Activated naive CD8-positive, alpha-beta T cell treated with anti-CD3 and anti-CD28 coated beads, Interleukin-2, amount 10 ng/mL, durations not matched to agents 7 days and 5 days (primary cell): ENCODE data around the gene TUBG2. TPM values are rescaled to one million over a fixed set of nuclear protein-coding genes. Genes with fewer than 3 reads are reported as not detected.
A peak's percentile ranks its signal among the peaks of the same experiment; 100 is the strongest.

Experiments used
- ATAC-seq: fragments of 150-1000 bp; cut with Tn5 transposase; one replicate; pipeline ENCODE4 v1.10.0; 2021; ENCODE audit warnings: low read depth, moderate library complexity
- POLR2A ChIA-PET: fragments of 350-600 bp; sonication (Branson Sonifier 250); formaldehyde crosslinking; loops from one replicate; lab custom pipeline; 2021; ENCODE audit warnings: antibody characterized with exemption; lab: Charles Lee
- DNase-seq: peaks from one replicate; pipeline ENCODE4 v3.0.0; 2021
- H3K27ac Mint-ChIP-seq: one replicate; pipeline ENCODE4 v1.8.0; 2022; ENCODE audit warnings: mild to moderate bottlenecking, mixed read lengths
- H3K27me3 Mint-ChIP-seq: one replicate; pipeline ENCODE4 v1.8.0; 2022; ENCODE audit warnings: mild to moderate bottlenecking, moderate library complexity, mixed read lengths
- H3K36me3 Mint-ChIP-seq: one replicate; pipeline ENCODE4 v1.8.0; 2021; ENCODE audit warnings: mild to moderate bottlenecking, mixed read lengths
- H3K4me1 Mint-ChIP-seq: one replicate; pipeline ENCODE4 v1.8.0; 2021; ENCODE audit warnings: mixed read lengths
- H3K4me3 Mint-ChIP-seq: one replicate; pipeline ENCODE4 v1.8.0; 2022; ENCODE audit warnings: mild to moderate bottlenecking, moderate library complexity, mixed read lengths
- H3K9me3 Mint-ChIP-seq: one replicate; pipeline ENCODE4 v1.8.0; 2021; ENCODE audit warnings: mixed read lengths
- total RNA-seq, 2 experiments: library from RNA; stranded (reverse); gene quantifications; one replicate each; pipeline ENCODE4 v1.2.3, GENCODE V29; 2021

TUBG2 gene
- total RNA-seq, 2 experiments from 2014 or later, result 17.0 to 19.2 TPM

GRCh38 chr17:42675965-42676423 is 16.9 kb downstream of the TUBG2 start:
- H3K9me3 Mint-ChIP-seq, result no peaks in the 10 kb centered on the region
- peaks cover 38% of the 10 kb centered on the region for H3K4me1 Mint-ChIP-seq
- H3K27ac Mint-ChIP-seq, result no peak overlapping the region
- DNase-seq (peak; percentile 64), ATAC-seq (no peak)
- peaks cover 44% of the 10 kb centered on the region for H3K27me3 Mint-ChIP-seq
- POLR2A ChIA-PET, result interaction anchor here (1.1 to 6.4 kb wide), 5 partner anchors 8 to 98 kb away, joined by 4 to 40 read pairs (median 5); partner anchors contain the start of genes PSMC3IP, RETREG3, TUBG1 and TUBG2
- no peaks in the 10 kb centered on the region for H3K36me3 Mint-ChIP-seq
- peak overlapping the region; percentile 84 for H3K4me3 Mint-ChIP-seq

GRCh38 chr17:42676424-42677011 is 17.4 kb downstream of the TUBG2 start, which contains the start of gene PLEKHH3:
TSS of gene PLEKHH3 (minus strand) at chr17:42676994. CDS start at chr17:42676563, 431 bp downstream.
- Mint-ChIP-seq H3K27me3 (peaks cover 43% of the 10 kb centered on the region), H3K4me3 (peak within 1 kb of the TSS; percentile 93), H3K4me1 (peaks cover 40% of the 10 kb centered on the region), H3K27ac (peak within 1 kb of the TSS; percentile 72), H3K9me3 (no peaks in the 10 kb centered on the region), H3K36me3 (peaks cover 1% of the 10 kb centered on the region)
- no peak for ATAC-seq
- DNase-seq, result no peak
- POLR2A ChIA-PET, result interaction anchor here (1.1 to 6.4 kb wide), 6 partner anchors 9 to 122 kb away, joined by 4 to 40 read pairs (median 8); partner anchors contain the start of genes PSMC3IP, RETREG3, TUBG1 and TUBG2

- no peaks in the 10 kb centered on the region for H3K9me3 Mint-ChIP-seq
- H3K4me3 Mint-ChIP-seq, result peak overlapping the region; percentile 93
- H3K27me3 Mint-ChIP-seq, result peaks cover 46% of the 10 kb centered on the region
- H3K27ac Mint-ChIP-seq, result peak overlapping the region; percentile 67
- peaks cover 45% of the 10 kb centered on the region for H3K4me1 Mint-ChIP-seq
- POLR2A ChIA-PET, result interaction anchor here (1.1 to 6.4 kb wide), 6 partner anchors 9 to 123 kb away, joined by 4 to 40 read pairs (median 8); partner anchors contain the start of genes PSMC3IP, RETREG3, TUBG1 and TUBG2
- ATAC-seq (peak; percentile 84), DNase-seq (peak; percentile 94)
- H3K36me3 Mint-ChIP-seq, result peaks cover 1% of the 10 kb centered on the region
These were observed 18.2 kb downstream of the TUBG2 start for GRCh38 chr17:42677012-42677857.

GRCh38 chr17:42677921-42678781 is 19.1 kb downstream of the TUBG2 start:
- H3K36me3 Mint-ChIP-seq, result peaks cover 1% of the 10 kb centered on the region
- H3K27ac Mint-ChIP-seq, result peak overlapping the region; percentile 92
- H3K27me3 Mint-ChIP-seq, result peaks cover 46% of the 10 kb centered on the region
- peaks cover 52% of the 10 kb centered on the region for H3K4me1 Mint-ChIP-seq
- peak; percentile 13 for ATAC-seq
- H3K9me3 Mint-ChIP-seq, result no peaks in the 10 kb centered on the region
- peak overlapping the region; percentile 93 for H3K4me3 Mint-ChIP-seq
- POLR2A ChIA-PET, result interaction anchor here (1.0 to 6.4 kb wide), 8 partner anchors 69 to 320 kb away, joined by 3 to 40 read pairs (median 6); partner anchors contain the start of genes BECN1, MLX, PSMC3IP and RETREG3
- peak; percentile 90 for DNase-seq

GRCh38 chr17:42678951-42679491 is 19.9 kb downstream of the TUBG2 start:
- POLR2A ChIA-PET, result interaction anchor here (1.0 to 6.4 kb wide), 10 partner anchors 20 to 323 kb away, joined by 3 to 40 read pairs (median 4); partner anchors contain the start of genes BECN1, MLX, PSMC3IP and RETREG3
- DNase-seq (peak; percentile 64), ATAC-seq (no peak)
- H3K36me3 Mint-ChIP-seq, result peaks cover 1% of the 10 kb centered on the region
- peak overlapping the region; percentile 92 for H3K27ac Mint-ChIP-seq
- peaks cover 58% of the 10 kb centered on the region for H3K4me1 Mint-ChIP-seq
- H3K9me3 Mint-ChIP-seq, result no peaks in the 10 kb centered on the region
- peaks cover 52% of the 10 kb centered on the region for H3K27me3 Mint-ChIP-seq
- peak overlapping the region; percentile 93 for H3K4me3 Mint-ChIP-seq

- ATAC-seq, result peak; percentile 49
- Mint-ChIP-seq H3K4me3 (peak overlapping the region; percentile 93), H3K4me1 (peaks cover 53% of the 10 kb centered on the region), H3K27ac (peak overlapping the region; percentile 89), H3K36me3 (peaks cover 1% of the 10 kb centered on the region), H3K9me3 (no peaks in the 10 kb centered on the region), H3K27me3 (peaks cover 51% of the 10 kb centered on the region)
- DNase-seq, result peak; percentile 87
- POLR2A ChIA-PET, result interaction anchor here (1.0 to 6.4 kb wide), 10 partner anchors 21 to 322 kb away, joined by 3 to 40 read pairs (median 6); partner anchors contain the start of genes BECN1, MLX, PSMC3IP and RETREG3
These were observed 20.6 kb downstream of the TUBG2 start for GRCh38 chr17:42679492-42680330.

GRCh38 chr17:42680331-42680808 is 21.3 kb downstream of the TUBG2 start:
- peaks cover 1% of the 10 kb centered on the region for H3K36me3 Mint-ChIP-seq
- POLR2A ChIA-PET, result interaction anchor here (1.3 to 6.4 kb wide), 5 partner anchors 22 to 144 kb away, joined by 3 to 40 read pairs (median 6); partner anchors contain the start of genes BECN1, PSMC3IP, RETREG3 and TUBG1
- ATAC-seq (no peak), DNase-seq (no peak)
- peaks cover 52% of the 10 kb centered on the region for H3K4me1 Mint-ChIP-seq
- peaks cover 47% of the 10 kb centered on the region for H3K27me3 Mint-ChIP-seq
- H3K27ac Mint-ChIP-seq, result peak overlapping the region; percentile 84
- H3K4me3 Mint-ChIP-seq, result peak overlapping the region; percentile 65
- no peaks in the 10 kb centered on the region for H3K9me3 Mint-ChIP-seq

GRCh38 chr17:42681976-42682721 is 23.1 kb downstream of the TUBG2 start, which contains the start of gene CNTNAP1:
TSS of gene CNTNAP1 (plus strand) at chr17:42682531. CDS start at chr17:42682830, 299 bp downstream.
- peak; percentile 42 for DNase-seq
- Mint-ChIP-seq H3K4me3 (peak within 1 kb of the TSS; percentile 70), H3K27ac (no peak within 1 kb of the TSS), H3K4me1 (peaks cover 46% of the 10 kb centered on the region), H3K9me3 (no peaks in the 10 kb centered on the region), H3K36me3 (peaks cover 1% of the 10 kb centered on the region), H3K27me3 (peaks cover 42% of the 10 kb centered on the region)
- POLR2A ChIA-PET, result interaction anchor here (2.0 to 2.1 kb wide), 2 partner anchors 73 to 74 kb away, joined by 6 to 16 read pairs; partner anchors contain the start of genes RETREG3 and TUBG1
- ATAC-seq, result no peak

GRCh38 chr17:42682722-42683403 is 23.8 kb downstream of the TUBG2 start:
- Mint-ChIP-seq H3K4me1 (peaks cover 41% of the 10 kb centered on the region), H3K27me3 (peaks cover 42% of the 10 kb centered on the region), H3K36me3 (peaks cover 1% of the 10 kb centered on the region), H3K9me3 (no peaks in the 10 kb centered on the region), H3K27ac (no peak overlapping the region), H3K4me3 (peak overlapping the region; percentile 70)
- POLR2A ChIA-PET, result interaction anchor here (0.8 to 2.0 kb wide), 5 partner anchors 17 to 105 kb away, joined by 3 to 7 read pairs (median 5); partner anchors contain the start of genes RETREG3, TUBG1 and VPS25
- ATAC-seq, result no peak
- peak; percentile 53 for DNase-seq
